Left hindlimb (tissue), 1 donor: ENCODE data around the gene PITX1.

Experiments used
- DNase-seq: peaks from one replicate; pipeline ENCODE4 v3.0.0-alpha.2; 2018

The PITX1 gene

GRCh38 chr5:135040333-135041144, 6.5 kb upstream of the PITX1 start:
- DNase-seq: no peak

DNA sequence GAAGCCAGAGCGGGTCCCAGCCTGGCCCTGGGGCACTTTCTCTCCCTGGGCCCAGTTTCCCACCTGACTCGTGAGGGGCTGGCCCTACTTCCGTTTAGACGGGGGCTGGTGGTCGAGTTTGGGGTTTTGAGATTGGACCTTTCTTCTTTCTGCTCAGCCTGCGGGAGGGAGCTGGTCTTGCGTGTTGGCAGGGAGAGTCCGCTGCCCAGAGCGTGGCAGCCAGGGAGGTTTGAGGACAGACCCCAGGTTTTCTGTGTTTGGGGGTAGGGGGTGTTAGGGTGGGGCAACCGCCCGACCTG, 6.0 kb upstream of the PITX1 start:
- no peak for DNase-seq

GRCh38 chr5:135039271-135040033, 5.4 kb upstream of the PITX1 start:
- no peak for DNase-seq

GRCh38 chr5:135038813-135039270, 4.8 kb upstream of the PITX1 start:
- DNase-seq: no peak

DNA sequence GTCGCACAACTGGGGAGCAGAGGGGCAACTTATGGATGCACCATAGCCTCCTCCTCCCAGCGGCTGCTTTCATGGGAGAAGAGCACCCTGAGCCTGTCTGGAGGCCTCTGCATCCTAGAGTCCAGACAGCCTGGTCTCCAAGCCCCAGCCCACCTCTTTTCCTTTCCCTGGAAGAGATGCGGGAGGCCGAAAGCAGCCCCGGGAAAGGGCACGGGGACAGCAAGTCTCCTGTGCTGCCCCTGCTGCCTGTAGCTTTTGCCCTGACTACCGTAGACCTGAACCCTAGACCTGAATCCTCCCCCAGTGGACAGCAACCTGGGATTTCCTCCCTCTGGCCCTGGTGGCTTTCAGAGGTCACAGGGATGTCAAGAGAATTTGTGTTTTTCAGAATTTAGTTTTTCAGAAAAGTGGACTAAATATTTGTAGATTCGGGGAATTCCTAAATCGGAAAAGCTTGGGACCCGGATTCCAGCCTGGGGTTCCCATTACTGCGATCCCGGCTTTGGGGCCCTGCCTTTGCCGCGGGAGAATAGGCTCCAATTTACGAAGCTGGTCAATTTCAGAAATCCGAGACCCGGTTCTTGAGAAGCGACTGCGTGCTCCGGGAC, 4.3 kb upstream of the PITX1 start:
- DNase-seq: no peak

DNA sequence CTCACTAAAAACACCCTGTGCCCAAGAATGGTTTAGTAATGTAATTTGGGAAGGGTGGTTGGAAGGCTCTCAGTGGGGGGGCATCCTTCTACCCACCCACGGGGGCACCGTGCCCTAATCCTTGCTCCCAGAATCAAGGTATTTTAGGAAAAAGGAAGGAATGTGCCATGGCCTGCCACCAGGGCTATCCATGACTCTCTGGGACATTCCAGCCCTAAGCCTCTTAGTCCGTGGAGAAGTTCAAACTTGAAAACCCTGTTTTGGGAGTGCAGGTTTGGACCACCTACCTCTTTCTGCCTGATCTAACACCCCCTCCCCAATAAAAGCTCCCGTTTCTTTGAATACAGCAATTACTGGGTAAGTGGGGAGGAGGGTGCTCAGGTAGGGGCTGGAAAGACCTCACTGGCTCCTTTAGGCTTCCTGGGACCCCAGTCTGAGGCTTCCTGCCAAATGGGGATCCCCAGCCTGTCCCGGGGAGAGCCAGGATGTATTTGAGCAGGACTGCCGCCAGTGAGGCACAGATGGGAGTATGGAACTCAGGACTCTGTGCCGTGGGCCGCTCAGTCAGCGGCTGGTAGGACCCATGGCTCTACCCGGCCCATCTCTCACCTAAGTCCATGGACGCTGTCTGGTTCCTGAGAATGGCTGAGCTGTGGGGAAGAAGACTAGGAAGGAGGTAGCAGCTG, 3.6 kb upstream of the PITX1 start:
- DNase-seq: no peak

DNA sequence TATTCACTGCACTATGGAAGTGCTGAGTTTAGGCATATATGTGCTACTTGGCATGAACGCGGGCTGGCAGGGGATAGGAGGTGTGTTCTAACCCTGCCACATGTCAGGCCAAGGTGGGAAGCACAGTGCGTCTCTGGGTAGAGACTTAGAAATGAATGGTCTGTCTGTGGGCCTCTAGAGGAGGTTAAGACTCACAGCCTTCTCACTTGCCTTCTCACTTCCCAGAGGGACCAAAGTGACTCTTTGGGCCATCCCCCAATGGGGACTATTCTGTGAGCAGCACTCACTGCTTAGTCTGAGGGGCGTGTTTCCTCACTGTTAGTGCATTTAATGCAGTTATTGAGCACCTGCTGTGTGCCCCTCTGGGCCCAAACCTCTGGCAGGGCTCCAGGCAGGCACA, 2.4 kb upstream of the PITX1 start:
- no peak for DNase-seq

GRCh38 chr5:135035678-135036030, 1.6 kb upstream of the PITX1 start:
- DNase-seq: no peak

DNA sequence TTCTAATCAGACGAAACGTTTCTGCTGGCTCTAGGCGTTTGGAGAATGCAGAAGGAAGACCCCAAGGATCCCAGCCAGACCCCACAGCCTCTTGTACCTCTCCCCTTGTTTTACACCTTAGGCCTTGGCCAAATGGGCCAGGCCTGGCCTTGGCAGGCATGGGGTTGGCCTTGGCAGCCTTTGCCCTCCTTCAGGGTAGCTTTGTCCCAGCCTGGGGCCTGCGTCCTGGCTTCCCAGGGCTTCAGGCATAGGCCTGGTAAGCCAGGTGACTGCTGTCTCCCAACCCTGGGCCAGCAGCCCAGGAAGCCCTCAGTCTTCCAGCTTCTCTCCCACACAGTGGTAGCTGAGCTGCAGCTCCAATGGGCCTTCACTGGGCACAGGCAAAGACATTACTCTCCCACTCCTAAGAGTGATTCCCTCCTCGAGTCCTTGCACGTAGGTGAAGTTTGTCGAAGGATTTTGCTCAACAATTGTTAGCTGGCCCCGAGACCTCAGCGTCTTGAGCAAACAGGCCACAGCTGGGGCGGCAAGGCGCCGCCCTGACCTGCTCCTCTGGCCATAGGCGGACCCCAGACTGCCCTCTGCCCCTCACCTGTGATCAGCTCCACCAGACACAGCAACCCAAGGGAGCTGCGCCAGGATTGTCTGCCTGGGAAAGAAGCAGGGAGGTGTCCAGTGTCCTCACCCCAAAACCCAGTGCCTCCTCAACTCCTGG, 1.1 kb upstream of the PITX1 start:
- DNase-seq: no peak

DNA sequence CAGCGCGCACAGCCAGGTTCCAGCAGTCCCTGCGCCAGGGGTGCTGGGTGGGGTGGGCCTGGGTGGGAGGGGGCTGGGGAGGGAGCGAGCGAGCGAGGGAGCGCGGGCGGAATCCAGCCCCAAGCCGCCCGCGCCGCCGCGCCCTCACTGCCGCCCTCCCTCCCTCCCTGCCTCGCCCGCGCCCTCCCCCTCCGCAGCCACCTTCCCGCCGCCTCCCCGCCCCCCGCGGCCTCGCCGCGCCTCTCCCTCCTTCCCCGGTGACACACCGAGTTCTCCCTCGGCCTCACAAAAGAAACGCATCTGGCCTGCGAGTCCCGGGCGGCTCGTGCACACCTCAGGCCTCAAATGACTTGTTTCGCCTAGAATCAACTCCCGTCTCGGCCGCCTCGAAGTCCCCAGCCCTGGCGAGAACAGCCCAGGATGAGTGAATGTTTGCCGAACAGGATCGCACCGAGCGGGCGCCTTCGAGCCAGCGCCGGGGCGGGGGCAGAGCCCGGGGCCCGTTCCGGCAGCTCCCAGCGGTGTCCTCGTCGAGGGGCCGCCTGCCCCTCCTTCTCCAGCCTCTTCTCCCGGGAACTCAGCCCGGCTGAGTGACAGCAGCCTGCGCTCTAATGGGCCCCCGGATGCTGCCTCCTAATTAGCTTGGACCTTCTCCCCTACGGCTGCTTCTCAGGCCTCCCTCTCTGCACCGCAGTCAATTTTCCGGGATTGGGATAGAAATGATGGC, 371 bp upstream of the PITX1 start:
- peak; percentile 89 for DNase-seq

- DNase-seq: peak; percentile 61
These were observed 798 bp downstream of the PITX1 start for GRCh38 chr5:135032999-135033861.

DNA sequence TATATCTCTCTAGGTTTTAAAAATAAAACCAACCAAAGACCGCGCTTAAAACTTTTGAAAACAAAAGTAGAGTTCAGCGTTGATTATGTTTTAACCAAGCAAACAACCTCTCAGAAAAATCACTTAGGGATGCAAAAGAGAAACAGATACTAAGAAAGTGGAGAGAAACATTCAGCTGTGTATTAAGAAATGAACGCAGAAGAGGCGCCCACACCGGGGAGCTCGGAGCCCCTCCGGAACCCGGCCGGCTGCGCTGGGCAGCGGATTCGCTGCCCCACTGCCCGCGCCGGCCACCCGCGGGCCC, 1.4 kb downstream of the PITX1 start:
- DNase-seq: no peak

DNA sequence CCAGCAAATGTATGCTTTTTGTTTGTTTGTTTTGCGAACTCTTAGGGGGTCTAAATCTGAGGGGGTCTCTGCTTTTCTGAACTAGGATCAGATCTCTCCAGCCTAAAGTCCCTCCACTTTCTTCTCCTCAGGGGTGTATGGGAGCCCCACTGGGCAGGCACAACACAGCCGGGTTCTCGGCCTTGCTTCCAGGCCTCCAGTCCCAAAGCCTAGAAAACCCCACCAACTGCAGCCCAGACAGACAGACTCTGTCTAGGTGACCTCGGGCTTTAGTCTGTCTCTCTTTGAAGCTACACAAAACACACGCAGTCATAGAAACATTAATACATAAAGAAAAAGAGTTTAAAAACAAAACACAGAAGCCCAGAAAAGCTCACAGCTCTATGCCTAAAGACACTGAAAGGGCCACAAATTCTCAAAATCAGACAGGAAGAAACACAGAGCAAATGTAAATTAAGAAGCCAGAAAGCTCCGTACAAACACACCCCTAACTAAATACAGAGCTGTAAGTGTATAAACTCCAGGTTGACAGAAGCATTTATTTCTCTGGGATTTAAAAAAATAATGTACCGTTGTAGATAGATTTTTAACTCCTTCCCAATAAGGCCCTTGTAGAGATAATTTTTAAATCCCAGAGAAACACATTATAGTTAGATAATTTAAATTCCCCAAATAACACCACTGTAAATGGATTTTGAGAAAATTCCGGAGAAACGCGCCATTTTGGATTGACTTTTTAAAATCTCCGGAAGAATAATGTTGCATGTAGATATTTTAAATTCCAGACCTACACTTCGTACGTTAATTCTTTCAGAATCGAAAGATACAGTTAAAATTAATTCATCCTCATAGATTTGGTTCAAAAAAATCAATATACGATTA, 2.0 kb downstream of the PITX1 start:
- DNase-seq: no peak

DNA sequence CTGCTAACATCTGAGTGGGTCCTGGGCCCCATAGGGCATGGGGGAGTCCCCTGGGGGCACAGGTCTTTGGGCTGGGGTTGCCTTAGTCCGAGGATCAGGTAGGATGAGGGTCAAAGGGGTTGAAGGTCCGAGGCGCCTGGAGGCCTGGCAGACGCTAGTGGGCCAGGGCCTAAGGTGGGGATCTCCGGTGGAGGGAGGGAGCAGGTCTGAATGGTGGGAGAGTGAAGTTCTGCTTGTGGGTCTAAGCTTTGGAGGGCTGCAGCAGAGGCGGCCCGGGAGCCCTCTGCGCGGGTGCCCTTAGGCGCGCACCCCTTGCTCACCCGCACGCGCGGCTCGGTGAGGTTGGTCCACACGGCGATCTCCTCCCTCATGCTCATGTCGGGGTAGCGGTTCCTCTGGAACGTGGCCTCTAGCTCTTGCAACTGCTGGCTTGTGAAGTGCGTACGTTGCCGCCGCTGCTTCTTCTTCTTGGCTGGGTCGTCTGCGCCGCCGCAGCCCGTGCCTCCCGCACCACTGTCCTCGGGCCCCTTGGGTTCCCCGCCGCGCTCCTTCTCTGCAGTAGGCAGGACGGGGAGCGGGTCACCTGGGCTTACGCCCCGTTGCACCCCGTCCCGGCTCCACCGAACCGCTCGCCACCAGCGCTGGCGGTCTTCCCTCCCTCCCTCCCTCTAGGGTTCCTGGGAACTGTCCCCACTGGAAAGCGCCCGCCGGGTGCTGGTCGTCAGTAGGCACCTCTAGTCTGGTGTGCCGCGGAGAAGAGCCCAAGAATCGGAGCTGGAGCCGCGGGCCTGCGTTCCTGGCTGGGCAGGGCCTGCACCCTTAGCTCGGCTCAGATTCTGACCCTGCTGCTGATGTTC, 2.8 kb downstream of the PITX1 start:
- no peak for DNase-seq

GRCh38 chr5:135030123-135030955, 3.7 kb downstream of the PITX1 start:
- no peak for DNase-seq

- no peak for DNase-seq
These were observed 4.4 kb downstream of the PITX1 start for GRCh38 chr5:135029477-135030122.

DNA sequence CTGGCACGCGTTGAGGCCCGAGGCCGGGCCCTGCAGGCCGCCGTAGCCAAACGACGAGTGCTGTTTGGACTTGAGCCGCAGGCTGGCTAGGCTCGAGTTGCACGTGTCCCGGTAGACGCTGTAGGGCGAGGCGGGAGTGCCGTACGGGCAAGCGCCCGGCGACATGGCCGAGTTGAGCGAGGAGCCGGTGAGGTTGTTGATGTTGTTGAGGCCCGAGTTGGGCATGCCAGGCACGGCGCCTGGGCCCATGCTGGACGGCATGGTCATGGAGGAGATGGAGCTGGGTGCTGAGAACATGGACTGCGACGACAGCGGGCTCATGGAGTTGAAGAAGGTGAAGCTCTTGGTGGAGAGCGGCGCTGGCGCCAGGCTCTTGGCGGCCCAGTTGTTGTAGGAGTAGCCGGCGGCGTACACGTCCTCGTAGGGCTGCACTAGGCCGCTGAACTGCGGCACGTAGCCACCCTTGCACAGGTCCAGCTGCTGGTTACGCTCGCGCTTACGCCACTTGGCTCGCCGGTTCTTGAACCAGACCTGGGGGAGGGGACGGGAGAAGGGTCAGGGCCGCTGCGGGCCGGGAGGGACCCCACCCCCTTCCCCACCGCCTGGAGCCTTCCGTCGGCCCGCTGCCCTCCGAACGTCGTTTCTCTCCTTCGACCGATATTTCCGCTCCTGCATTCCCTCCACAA, 5.1 kb downstream of the PITX1 start:
- DNase-seq: peak; percentile 67
